Neural cell (in vitro differentiated cells): ENCODE data around the gene RNF103. TPM values are rescaled to one million over a fixed set of nuclear protein-coding genes. Genes with fewer than 3 reads are reported as not detected.

ENCODE experiments used
- H2AFZ ChIP-seq: fragments of 200-600, 300-800 bp; sonication (generic), shearing (Covaris generic); 2 replicates; pipeline ENCODE4 v1.6.0; 2014; ENCODE audit warnings: low read depth, mild to moderate bottlenecking, antibody characterized with exemption, low read length, moderate library complexity
- H3F3A ChIP-seq: fragments of 200-600 bp; shearing (Covaris generic); 2 replicates; pipeline ENCODE4 v1.6.1; 2016; ENCODE audit warnings: mild to moderate bottlenecking, moderate library complexity, mixed read lengths, antibody characterized with exemption, low read length; ENCODE audit not compliant: insufficient read depth, poor library complexity, severe bottlenecking
- H3K27ac ChIP-seq: fragments of 200-600, 300-800 bp; sonication (generic), shearing (Covaris generic); 2 replicates; pipeline ENCODE4 v1.5.1; 2014; ENCODE audit warnings: mild to moderate bottlenecking, low read length, moderate library complexity
- H3K27me3 ChIP-seq: fragments of 300-800, 200-600 bp; sonication (generic), shearing (Covaris generic); 2 replicates; pipeline ENCODE4 v1.6.0; 2014; ENCODE audit warnings: mild to moderate bottlenecking, low read depth, low read length, moderate library complexity; ENCODE audit not compliant: insufficient read depth
- H3K36me3 ChIP-seq: fragments of 300-800, 200-600 bp; sonication (generic), shearing (Covaris generic); 2 replicates; pipeline ENCODE4 v1.5.1; 2014; ENCODE audit warnings: mild to moderate bottlenecking, antibody characterized with exemption, low read length, moderate library complexity; ENCODE audit not compliant: insufficient read depth
- H3K4me2 ChIP-seq: fragments of 300-800, 200-600 bp; sonication (generic), shearing (Covaris generic); 2 replicates; pipeline ENCODE4 v1.6.0; 2014; ENCODE audit warnings: mild to moderate bottlenecking, low read length
- H3K4me3 ChIP-seq: fragments of 300-800, 200-600 bp; sonication (generic), shearing (Covaris generic); 2 replicates; pipeline ENCODE4 v1.5.1; 2014; ENCODE audit warnings: mild to moderate bottlenecking, low read length, moderate library complexity
- H3K79me2 ChIP-seq: fragments of 200-600 bp; shearing (Covaris generic); replicated peaks from 2 replicates; pipeline ENCODE4 v1.6.0; 2014; ENCODE audit warnings: mild to moderate bottlenecking, low read length, moderate library complexity; ENCODE audit not compliant: insufficient read depth
- H3K9ac ChIP-seq: fragments of 300-800, 200-600 bp; sonication (generic), shearing (Covaris generic); 2 replicates; pipeline ENCODE4 v1.6.1; 2016; ENCODE audit warnings: mild to moderate bottlenecking, low read length, mixed read lengths
- H3K9me2 ChIP-seq: fragments of 200-600 bp; shearing (Covaris generic); 2 replicates; pipeline ENCODE4 v1.6.1; 2016; ENCODE audit warnings: mild to moderate bottlenecking, low read length, mixed read lengths; ENCODE audit not compliant: insufficient read depth
- H3K9me3 ChIP-seq: fragments of 200-600, 300-800 bp; sonication (generic), shearing (Covaris generic); 2 replicates; pipeline ENCODE4 v1.6.1; 2016; ENCODE audit warnings: mild to moderate bottlenecking, mixed run types, low read length, moderate library complexity, mixed read lengths
- H4K20me1 ChIP-seq: fragments of 200-600 bp; shearing (Covaris generic); 2 replicates; pipeline ENCODE4 v1.6.1; 2016; ENCODE audit warnings: mild to moderate bottlenecking, mixed run types; ENCODE audit not compliant: insufficient read depth
- EP300 ChIP-seq: fragments of 450-650 bp; conservative IDR thresholded peaks from 2 replicates; pipeline ENCODE4 v1.6.1; 2014; ENCODE audit warnings: antibody characterized with exemption, mild to moderate bottlenecking, moderate library complexity; ENCODE audit not compliant: poor library complexity, severe bottlenecking
- EZH2 ChIP-seq: fragments of 200-600, 300-800 bp; shearing (Covaris generic), sonication (generic); IDR thresholded peaks from 2 replicates; pipeline ENCODE4 v1.6.1; 2014; ENCODE audit warnings: antibody characterized with exemption, low read length, borderline replicate concordance, mild to moderate bottlenecking; ENCODE audit not compliant: insufficient read depth, poor library complexity, severe bottlenecking
- MXI1 ChIP-seq: fragments of 450-650 bp; conservative IDR thresholded peaks from 2 replicates; pipeline ENCODE4 v1.6.1; 2014; ENCODE audit warnings: antibody characterized with exemption, mild to moderate bottlenecking; ENCODE audit not compliant: poor library complexity, severe bottlenecking
- POLR2AphosphoS5 ChIP-seq: IDR thresholded peaks from 2 replicates; pipeline ENCODE4 v1.6.1; 2012
- RAD21 ChIP-seq: fragments of 450-650 bp; conservative IDR thresholded peaks from 2 replicates; pipeline ENCODE4 v1.6.1; 2014; ENCODE audit warnings: antibody characterized with exemption, mild to moderate bottlenecking, moderate library complexity
- REST ChIP-seq: IDR thresholded peaks from 2 replicates; pipeline ENCODE4 v1.6.1; 2012; ENCODE audit warnings: borderline replicate concordance
- SMC3 ChIP-seq: fragments of 450-650 bp; conservative IDR thresholded peaks from 2 replicates; pipeline ENCODE4 v1.6.1; 2014; ENCODE audit warnings: antibody characterized with exemption, mild to moderate bottlenecking, moderate library complexity; ENCODE audit not compliant: poor library complexity
- TAF1 ChIP-seq: IDR thresholded peaks from 2 replicates; pipeline ENCODE4 v1.6.1; 2012; ENCODE audit warnings: low read depth
- polyA plus RNA-seq: library from polyadenylated mRNA; depleted of rRNA; stranded (reverse); fragments of >200 nt; gene quantifications from 2 replicates; pipeline ENCODE4 v1.2.3, GENCODE V29; 2014
- TF ChIP-seq, protein P1 (sequence below): fragments of 450-650 bp; IDR thresholded peaks from 2 replicates; pipeline ENCODE4 v1.5.1; 2014; ENCODE audit warnings: antibody characterized with exemption, mild to moderate bottlenecking, moderate library complexity; ENCODE audit not compliant: poor library complexity, severe bottlenecking

RNF103 gene
- polyA plus RNA-seq, 1 donor from 2014 or later = 24.1 TPM

- no peak overlapping the region for H3K4me3 ChIP-seq
- H3K27ac ChIP-seq = no peak overlapping the region
- H3K27me3 ChIP-seq = no peaks in the 10 kb centered on the region
- H3K4me2 ChIP-seq = no peak overlapping the region
- H3K9me2 ChIP-seq = no peaks in the 10 kb centered on the region
- no peak overlapping the region for H2AFZ ChIP-seq
- no peaks in the 10 kb centered on the region for H3K36me3 ChIP-seq
- no peaks in the 10 kb centered on the region for H4K20me1 ChIP-seq
- TF ChIP-seq REST = no peak
- no peak for TF ChIP-seq EP300
- no peak for TF ChIP-seq POLR2AphosphoS5
- TF ChIP-seq RAD21 = no peak
- no peak for TF ChIP-seq TAF1
- no peak for TF ChIP-seq EZH2
- TF ChIP-seq, protein P1, sequence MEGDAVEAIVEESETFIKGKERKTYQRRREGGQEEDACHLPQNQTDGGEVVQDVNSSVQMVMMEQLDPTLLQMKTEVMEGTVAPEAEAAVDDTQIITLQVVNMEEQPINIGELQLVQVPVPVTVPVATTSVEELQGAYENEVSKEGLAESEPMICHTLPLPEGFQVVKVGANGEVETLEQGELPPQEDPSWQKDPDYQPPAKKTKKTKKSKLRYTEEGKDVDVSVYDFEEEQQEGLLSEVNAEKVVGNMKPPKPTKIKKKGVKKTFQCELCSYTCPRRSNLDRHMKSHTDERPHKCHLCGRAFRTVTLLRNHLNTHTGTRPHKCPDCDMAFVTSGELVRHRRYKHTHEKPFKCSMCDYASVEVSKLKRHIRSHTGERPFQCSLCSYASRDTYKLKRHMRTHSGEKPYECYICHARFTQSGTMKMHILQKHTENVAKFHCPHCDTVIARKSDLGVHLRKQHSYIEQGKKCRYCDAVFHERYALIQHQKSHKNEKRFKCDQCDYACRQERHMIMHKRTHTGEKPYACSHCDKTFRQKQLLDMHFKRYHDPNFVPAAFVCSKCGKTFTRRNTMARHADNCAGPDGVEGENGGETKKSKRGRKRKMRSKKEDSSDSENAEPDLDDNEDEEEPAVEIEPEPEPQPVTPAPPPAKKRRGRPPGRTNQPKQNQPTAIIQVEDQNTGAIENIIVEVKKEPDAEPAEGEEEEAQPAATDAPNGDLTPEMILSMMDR = no peak
- no peaks in the 10 kb centered on the region for H3K9me3 ChIP-seq
- no peak overlapping the region for H3K9ac ChIP-seq
- H3F3A ChIP-seq = no peaks in the 10 kb centered on the region
- peaks cover 5% of the 10 kb centered on the region for H3K79me2 ChIP-seq
These were observed 3.9 kb upstream of the RNF103 start for GRCh38 chr2:86627550-86627949.

GRCh38 chr2:86625096-86625495 lies 1.4 kb upstream of the RNF103 start:
- H3K9me3 ChIP-seq = no peaks in the 10 kb centered on the region
- no peak overlapping the region for H3K4me3 ChIP-seq
- no peaks in the 10 kb centered on the region for H3F3A ChIP-seq
- no peak overlapping the region for H3K9ac ChIP-seq
- no peaks in the 10 kb centered on the region for H3K36me3 ChIP-seq
- no peak overlapping the region for H3K27ac ChIP-seq
- peaks cover 29% of the 10 kb centered on the region for H3K79me2 ChIP-seq
- no peaks in the 10 kb centered on the region for H3K27me3 ChIP-seq
- H4K20me1 ChIP-seq = no peaks in the 10 kb centered on the region
- H3K4me2 ChIP-seq = no peak overlapping the region
- no peak overlapping the region for H2AFZ ChIP-seq
- H3K9me2 ChIP-seq = no peaks in the 10 kb centered on the region
- TF ChIP-seq SMC3 (no peak), POLR2AphosphoS5 (no peak), RAD21 (no peak), REST (no peak), EP300 (no peak), MXI1 (no peak), TAF1 (no peak), EZH2 (no peak)
- TF ChIP-seq, protein P1 = no peak
